Erythroblast (primary cell): ENCODE results near the gene BIRC6.

Experiments used
- GATA1 ChIP-seq: IDR thresholded peaks from 2 replicates; pipeline ENCODE4 v1.6.1; 2011; ENCODE audit warnings: low read depth, mild to moderate bottlenecking, control low read depth, low read length, moderate library complexity
- POLR2A ChIP-seq: IDR thresholded peaks from 2 replicates; pipeline ENCODE4 v1.6.1; 2011; ENCODE audit warnings: mild to moderate bottlenecking, low read length

GRCh38 chr2:32611366-32611765 is 254.5 kb downstream of the BIRC6 start:
- TF ChIP-seq POLR2A = no peak
- no peak for TF ChIP-seq GATA1
